ENCODE measurements around the gene DHFR2. TPM values are rescaled to one million over a fixed set of nuclear protein-coding genes. Genes with fewer than 3 reads are reported as not detected.
A peak's percentile ranks its signal among the peaks of the same experiment; 100 is the strongest.

DHFR2 gene
- total and polyA plus RNA-seq, 9 of the 15 experiments (the other 6 are each of a cell fraction or from before 2014, with no cell fraction given): 0.64 to 1.7 (median 1.4) TPM

GRCh38 chr3:94062513-94063404 lies at the start of gene DHFR2, which contains the start of gene NSUN3 (continued):
- TF ChIP-seq GTF3C2 (IDR thresholded peaks at IDR 0.05; ENCODE audit: borderline replicate concordance, extremely low read depth, insufficient read length) (no peak), ZNF140 (CRISPR knock-in tag; IDR thresholded peaks at IDR 0.05) (no peak), STAT6 (CRISPR knock-in tag; IDR thresholded peaks at IDR 0.05) (no peak), ZBTB12 (CRISPR knock-in tag; IDR thresholded peaks at IDR 0.05) (no peak), TAF1 (IDR thresholded peaks at IDR 0.05; ENCODE audit: control insufficient read depth, extremely low read depth, insufficient read depth, low read length, severe bottlenecking) (peak; percentile 73), EWSR1 (IDR thresholded peaks at IDR 0.05; ENCODE audit: borderline replicate concordance, low read depth, partially characterized antibody) (no peak), HDAC1 (IDR thresholded peaks at IDR 0.05) (peak in 1 of 2 experiments; percentile 44; a peak in 2 of 4 replicates), MED1 (CRISPR knock-in tag; IDR thresholded peaks at IDR 0.05; ENCODE audit: borderline replicate concordance) (no peak), CBX5 (IDR thresholded peaks at IDR 0.05; ENCODE audit: borderline replicate concordance, low read depth) (no peak), GATAD2A (IDR thresholded peaks at IDR 0.05) (no peak), ZNF830 (CRISPR knock-in tag; IDR thresholded peaks at IDR 0.05) (no peak), CREB1 (IDR thresholded peaks at IDR 0.05) (peak; percentile 66; the same call in 1 of the 2 replicates), CREB1 (CRISPR knock-in tag; IDR thresholded peaks at IDR 0.05) (no peak; the same call in 1 of the 2 replicates), MLX (CRISPR knock-in tag; conservative IDR thresholded peaks at IDR 0.05) (no peak), PCBP2 (IDR thresholded peaks at IDR 0.05; ENCODE audit: low read depth, low read length, poor library complexity, severe bottlenecking) (no peak), ZBTB7A (IDR thresholded peaks at IDR 0.05; ENCODE audit: borderline replicate concordance, control insufficient read depth, low read depth, low read length) (no peak)

Data from K562 (cell line).